Right lobe of liver (tissue), 6 donors: Measurements from ENCODE around the gene ADGRG2. TPM values are rescaled to one million over a fixed set of nuclear protein-coding genes. Genes with fewer than 3 reads are reported as not detected.

Experiments
- ATAC-seq, 4 donors: fragments of 200-7000 bp; cut with Tn5 transposase; one replicate each; pipeline ENCODE4 v1.9.1; 2020; ENCODE audit warnings: mild to moderate bottlenecking in 4 of 4, moderate library complexity in 4 of 4
- DNase-seq, 3 donors: peaks; one replicate each; pipeline ENCODE4 v3.0.0-alpha.2; 2020
- H3K27ac ChIP-seq, 3 donors: fragments of 200-600 bp; one replicate each; pipeline ENCODE4 v1.8.0; 2022
- H3K27me3 ChIP-seq, 2 donors: fragments of 200-600 bp; one replicate each; pipeline ENCODE4 v1.8.0; 2022
- H3K36me3 ChIP-seq, 4 donors: fragments of 200-600 bp; sonication (generic) in 1 of 4; one replicate each; pipeline versions ENCODE4 v1.5.1 to v1.8.0; 2017 to 2022; ENCODE audit warnings: control low read depth in 1 of 4
- H3K4me1 ChIP-seq, 4 donors: fragments of 200-600 bp; sonication (generic) in 1 of 4; one replicate each; pipeline versions ENCODE4 v1.5.1 to v1.8.0; 2017 to 2022; ENCODE audit warnings: control low read depth in 1 of 4
- H3K4me3 ChIP-seq, 3 donors: fragments of 200-600 bp; one replicate each; pipeline ENCODE4 v1.8.0; 2022
- H3K9me3 ChIP-seq, 4 donors: fragments of 200-600 bp; sonication (generic) in 1 of 4; one replicate each; pipeline versions ENCODE4 v1.5.1 to v1.8.0; 2017 to 2022; ENCODE audit warnings: control low read depth in 1 of 4
- CTCF ChIP-seq, 4 donors: fragments of 200-600 bp in 3 of 4; fragments of 450-650 bp in 1 of 4; IDR thresholded peaks; one replicate each; pipeline versions ENCODE4 v1.5.1 to v1.8.0; 2016 to 2022; ENCODE audit warnings: antibody characterized with exemption in 4 of 4, mild to moderate bottlenecking in 2 of 4
- POLR2A ChIP-seq: fragments of 450-650 bp; IDR thresholded peaks from one replicate; pipeline ENCODE4 v1.6.1; 2017; ENCODE audit warnings: antibody characterized with exemption, mild to moderate bottlenecking
- WGBS: methylation state at CpG from one replicate; pipeline ENCODE4 v1.1.6; 2018; ENCODE audit warnings: low coverage, low lambda C conversion rate; ENCODE audit not compliant: insufficient coverage; ENCODE audit errors: missing lambda C conversion rate; 5-methylcytosine and 5-hydroxymethylcytosine counted together
- intact Hi-C, 2 donors: fragments of 100-400 bp; cut with DNase I; formaldehyde crosslinking; loops; one replicate each; pipeline versions ENCODE4 v1.11.2 to v1.14.1; 2022
- total RNA-seq, 6 experiments: library from RNA; depleted of rRNA in 2 of 6; stranded (reverse); fragments of >200 nt in 2 of 6; fragmentation: NEBNext Ultra II Directional in 3 of 6; extraction: Animal tissue kit (Norgen Biotek cat#: 25700) in 3 of 6; gene quantifications; one replicate each; pipeline versions ENCODE4 v1.1.0 to v1.2.4, GENCODE V29; 2016 to 2023
- donor health status: DM: no; HTN: yes; CAD: no.
- donor health status: DM: no; HTN: no; CAD: no.
- donor health status: DM: no; HTN: no; CAD: no.
- donor health status: DM: no; HTN: yes; CAD: no.
- donor health status: DM: no; HTN: yes; CAD: no.

The ADGRG2 gene
- total RNA-seq, 6 experiments from 2014 or later: 0.53 to 3.5 (median 2.1) TPM

- TF ChIP-seq CTCF (IDR thresholded peaks at IDR 0.05) (no peak), POLR2A (no peak)
- no peaks in the 10 kb centered on the region for H3K4me1 ChIP-seq
- no peaks in the 10 kb centered on the region for H3K36me3 ChIP-seq
- intact Hi-C loops: loop anchor here in 1 of 2 donors (10.0 kb wide), 1 partner anchor 327 kb away; no protein-coding TSS in a partner anchor
- H3K27me3 ChIP-seq: no peaks in the 10 kb centered on the region
- ATAC-seq (no peak), DNase-seq (no peak)
- no peak overlapping the region for H3K4me3 ChIP-seq
- H3K27ac ChIP-seq: no peak overlapping the region
- 91% methylated on average over 4 of the region's 4 CpGs for WGBS
- no peaks in the 10 kb centered on the region for H3K9me3 ChIP-seq
Observed at GRCh38 chrX:19007868-19008267, 114.4 kb downstream of the ADGRG2 start.

DNA sequence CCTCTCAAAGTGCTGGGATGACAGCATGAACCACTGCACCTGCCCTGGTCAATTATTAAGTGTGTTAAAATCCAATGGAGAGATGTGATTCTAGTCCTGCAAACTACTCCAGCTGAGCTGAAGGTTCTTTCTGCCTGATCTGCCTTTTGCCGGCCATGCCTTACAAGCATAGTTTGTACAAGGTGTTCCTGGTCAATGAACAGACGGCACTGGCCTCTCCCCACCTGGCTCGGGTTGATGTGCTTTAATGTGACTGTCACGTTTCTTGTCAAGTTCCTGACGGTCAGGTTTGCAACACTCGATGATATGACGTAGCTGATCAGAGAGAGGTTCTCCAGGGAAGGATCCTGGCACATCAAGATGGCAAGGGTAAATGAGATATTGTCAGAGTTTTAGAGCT is 115.3 kb downstream of the ADGRG2 start:
- H3K27me3 ChIP-seq: no peaks in the 10 kb centered on the region
- DNase-seq (no peak), ATAC-seq (no peak)
- no peaks in the 10 kb centered on the region for H3K4me1 ChIP-seq
- H3K9me3 ChIP-seq: no peaks in the 10 kb centered on the region
- no peak overlapping the region for H3K27ac ChIP-seq
- H3K4me3 ChIP-seq: no peak overlapping the region
- no peaks in the 10 kb centered on the region for H3K36me3 ChIP-seq
- intact Hi-C loops: loop anchor here in 1 of 2 donors (10.0 kb wide), 1 partner anchor 328 kb away; no protein-coding TSS in a partner anchor
- TF ChIP-seq CTCF (IDR thresholded peaks at IDR 0.05) (no peak), POLR2A (no peak)
- 59% methylated on average over 7 of the region's 7 CpGs for WGBS

DNA sequence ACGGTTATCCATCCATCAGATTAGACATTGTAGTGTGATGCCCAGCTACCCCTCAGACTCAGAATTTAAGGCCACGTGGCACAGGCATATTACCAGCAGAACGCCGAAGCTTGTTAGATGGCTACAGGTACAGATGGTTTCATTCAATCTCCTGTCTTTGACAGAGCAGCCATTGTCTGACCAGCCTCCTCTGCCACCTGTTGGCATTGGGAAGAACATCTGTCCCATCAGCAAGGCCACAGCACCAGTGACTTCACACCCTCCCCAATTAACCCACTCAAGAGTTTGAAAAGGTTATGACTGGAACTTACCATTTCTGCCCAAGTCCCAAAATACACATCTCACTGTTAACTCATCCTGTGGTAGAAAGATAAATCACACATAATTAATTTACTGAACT is 116.4 kb downstream of the ADGRG2 start:
- no peaks in the 10 kb centered on the region for H3K36me3 ChIP-seq
- DNase-seq: no peak
- H3K4me1 ChIP-seq: no peaks in the 10 kb centered on the region
- H3K4me3 ChIP-seq: no peak overlapping the region
- peak; percentile 46 to 79 (median 58) for ATAC-seq
- intact Hi-C loops: loop anchor here in 1 of 2 donors (10.0 kb wide), 1 partner anchor 329 kb away; no protein-coding TSS in a partner anchor
- no peaks in the 10 kb centered on the region for H3K27me3 ChIP-seq
- 67% methylated on average over 1 of the region's 4 CpGs for WGBS
- TF ChIP-seq CTCF (IDR thresholded peaks at IDR 0.05): peak in 3 of 4 donors; percentile 20 to 25 (median 24)
- TF ChIP-seq POLR2A: no peak
- H3K9me3 ChIP-seq: no peaks in the 10 kb centered on the region
- H3K27ac ChIP-seq: no peak overlapping the region

GRCh38 chrX:19003756-19004155 is 118.5 kb downstream of the ADGRG2 start:
- WGBS: 70% methylated on average over 5 of the region's 5 CpGs
- intact Hi-C loops: loop anchor here in 1 of 2 donors (10.0 kb wide), 1 partner anchor 331 kb away; no protein-coding TSS in a partner anchor
- no peak for DNase-seq

More at GRCh38 chrX:19003756-19004155, 118.5 kb downstream of the ADGRG2 start:
- TF ChIP-seq POLR2A (no peak), CTCF (IDR thresholded peaks at IDR 0.05) (no peak)
- no peaks in the 10 kb centered on the region for H3K9me3 ChIP-seq
- H3K27ac ChIP-seq: no peak overlapping the region
- no peak for ATAC-seq
- no peak overlapping the region for H3K4me3 ChIP-seq
- no peaks in the 10 kb centered on the region for H3K4me1 ChIP-seq
- H3K27me3 ChIP-seq: no peaks in the 10 kb centered on the region
- H3K36me3 ChIP-seq: no peaks in the 10 kb centered on the region
